HG03175 (cell line): ENCODE measurements around the gene BMI1.

Source experiments
- ATAC-seq: cut with Tn5 transposase; IDR thresholded peaks from one replicate; pipeline ENCODE4 v1.9.1; 2021; ENCODE audit warnings: mild to moderate bottlenecking, moderate library complexity; ENCODE audit not compliant: unreplicated experiment

BMI1 gene

DNA sequence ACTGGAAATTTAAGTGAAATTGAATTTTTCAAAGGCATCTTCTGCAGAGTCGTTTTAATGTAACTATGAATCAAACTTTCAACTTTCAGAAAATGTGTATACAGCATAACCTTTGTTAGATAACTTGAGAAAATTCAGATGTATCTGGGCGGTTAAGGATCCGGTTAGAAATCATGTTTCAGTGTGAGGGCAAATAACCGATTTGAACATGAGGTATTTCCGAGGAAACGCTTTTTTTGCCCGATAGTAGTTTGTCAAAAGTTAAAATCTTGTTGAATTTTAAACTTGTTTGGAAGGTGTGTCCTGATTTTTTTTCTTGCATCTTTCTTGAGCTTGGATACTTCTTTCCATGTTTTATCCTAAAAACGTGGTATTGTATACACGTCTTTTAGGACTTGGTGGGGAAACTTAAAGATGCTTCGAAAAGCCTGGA lies 1.3 kb upstream of the BMI1 start:
- no peak for ATAC-seq

DNA sequence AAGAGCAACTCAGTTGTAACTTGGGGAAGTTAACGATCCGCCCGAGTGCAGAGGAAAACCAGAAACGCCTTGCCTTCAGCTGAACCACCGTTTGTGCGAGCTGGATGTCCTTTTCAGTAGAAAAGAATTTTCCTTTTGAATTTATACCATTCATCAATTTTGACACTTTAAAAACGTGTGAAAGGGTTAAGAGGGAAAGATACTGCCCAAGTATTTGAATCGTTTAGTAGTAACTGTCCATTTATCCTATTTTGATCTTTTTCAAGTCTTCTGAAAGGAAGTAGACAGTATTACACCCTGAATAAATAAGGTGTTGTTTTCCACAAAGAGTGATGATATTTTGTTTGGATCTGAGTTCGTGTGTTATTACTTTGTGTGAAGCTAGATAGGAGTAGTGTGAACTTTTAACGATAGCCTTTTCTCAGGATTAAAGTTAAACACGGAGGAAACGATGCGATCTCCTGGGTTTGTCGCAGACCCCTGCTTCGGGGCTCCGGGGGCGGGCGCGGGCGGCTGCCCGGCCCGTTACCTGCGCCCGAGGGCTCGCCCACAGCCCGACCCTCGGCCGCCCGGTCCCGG lies 830 bp upstream of the BMI1 start:
- ATAC-seq: no peak

DNA sequence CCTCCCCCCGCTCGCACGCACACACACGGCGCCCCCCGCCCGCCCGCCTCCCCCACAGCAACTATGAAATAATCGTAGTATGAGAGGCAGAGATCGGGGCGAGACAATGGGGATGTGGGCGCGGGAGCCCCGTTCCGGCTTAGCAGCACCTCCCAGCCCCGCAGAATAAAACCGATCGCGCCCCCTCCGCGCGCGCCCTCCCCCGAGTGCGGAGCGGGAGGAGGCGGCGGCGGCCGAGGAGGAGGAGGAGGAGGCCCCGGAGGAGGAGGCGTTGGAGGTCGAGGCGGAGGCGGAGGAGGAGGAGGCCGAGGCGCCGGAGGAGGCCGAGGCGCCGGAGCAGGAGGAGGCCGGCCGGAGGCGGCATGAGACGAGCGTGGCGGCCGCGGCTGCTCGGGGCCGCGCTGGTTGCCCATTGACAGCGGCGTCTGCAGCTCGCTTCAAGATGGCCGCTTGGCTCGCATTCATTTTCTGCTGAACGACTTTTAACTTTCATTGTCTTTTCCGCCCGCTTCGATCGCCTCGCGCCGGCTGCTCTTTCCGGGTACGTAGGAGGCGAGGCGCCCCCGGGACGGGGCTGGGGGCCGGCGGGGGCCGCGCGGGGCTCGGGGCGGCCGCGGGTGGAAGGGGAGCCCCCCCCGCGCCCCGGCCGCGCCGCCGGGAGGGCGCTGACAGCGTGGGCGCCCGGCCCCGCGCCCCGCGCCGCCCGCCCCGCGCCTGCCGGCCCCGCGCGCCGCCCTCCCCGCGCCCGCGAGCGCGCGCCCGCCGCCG lies 441 bp downstream of the BMI1 start:
- ATAC-seq: peak; percentile 23

DNA sequence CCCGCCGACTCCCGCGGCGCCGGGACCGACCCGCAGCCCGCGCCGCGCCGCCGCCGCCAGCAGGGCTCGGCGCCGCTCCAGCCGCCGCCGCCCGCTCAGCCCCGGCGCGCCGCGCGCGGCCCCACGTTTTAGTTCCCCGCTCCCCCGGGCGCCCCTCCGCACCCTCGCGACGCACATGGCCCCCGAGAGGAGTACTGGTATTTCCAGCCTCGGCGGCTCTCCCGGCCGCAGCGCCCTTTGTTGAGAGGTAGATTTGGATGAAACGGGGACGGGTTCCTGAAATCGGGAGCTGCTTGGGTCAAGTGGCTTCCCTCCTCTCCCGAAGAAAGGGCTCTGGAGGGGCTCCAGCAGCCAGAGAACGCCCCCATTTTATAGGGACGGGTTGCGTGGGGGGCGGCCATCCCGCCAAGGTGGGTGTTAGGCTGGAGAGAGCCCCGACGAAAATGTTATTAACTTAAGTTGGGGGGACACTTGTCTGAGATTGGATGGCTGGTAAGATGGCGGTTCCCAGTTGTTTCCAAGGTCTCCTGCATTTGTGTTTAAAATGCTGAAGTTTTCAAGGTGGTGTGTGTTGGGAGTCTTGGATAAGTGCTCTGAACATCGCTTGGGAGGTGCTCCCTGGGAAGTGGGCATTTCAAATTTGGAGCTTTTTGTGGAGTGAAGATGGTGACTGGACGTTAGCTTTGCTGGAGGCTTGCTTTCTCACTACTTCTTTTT lies 1.2 kb downstream of the BMI1 start:
- peak; percentile 2 for ATAC-seq

DNA sequence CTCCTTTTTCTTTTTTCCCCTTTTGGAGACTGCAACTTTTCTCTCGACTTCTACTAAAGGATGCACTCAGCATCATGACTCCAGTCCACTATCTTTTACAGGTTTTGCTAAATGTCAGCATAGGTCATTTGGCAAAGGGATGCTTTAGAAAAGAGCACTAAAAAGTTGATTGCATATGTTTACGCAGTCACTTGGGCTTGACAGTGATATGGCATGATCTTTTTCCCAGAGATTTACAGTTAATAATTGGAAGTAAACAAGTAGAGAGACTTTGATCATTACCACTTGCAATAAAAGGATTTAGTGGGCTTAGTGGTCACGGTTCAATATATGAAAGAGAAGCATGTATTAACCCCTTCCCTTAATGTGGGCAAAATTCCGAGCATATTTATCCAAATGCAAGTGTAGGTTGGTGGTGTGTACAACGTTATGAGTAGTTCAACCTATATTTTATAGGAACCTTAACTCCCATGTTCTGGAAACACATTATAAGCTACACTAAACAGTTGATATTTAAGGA lies 1.8 kb downstream of the BMI1 start:
- no peak for ATAC-seq

DNA sequence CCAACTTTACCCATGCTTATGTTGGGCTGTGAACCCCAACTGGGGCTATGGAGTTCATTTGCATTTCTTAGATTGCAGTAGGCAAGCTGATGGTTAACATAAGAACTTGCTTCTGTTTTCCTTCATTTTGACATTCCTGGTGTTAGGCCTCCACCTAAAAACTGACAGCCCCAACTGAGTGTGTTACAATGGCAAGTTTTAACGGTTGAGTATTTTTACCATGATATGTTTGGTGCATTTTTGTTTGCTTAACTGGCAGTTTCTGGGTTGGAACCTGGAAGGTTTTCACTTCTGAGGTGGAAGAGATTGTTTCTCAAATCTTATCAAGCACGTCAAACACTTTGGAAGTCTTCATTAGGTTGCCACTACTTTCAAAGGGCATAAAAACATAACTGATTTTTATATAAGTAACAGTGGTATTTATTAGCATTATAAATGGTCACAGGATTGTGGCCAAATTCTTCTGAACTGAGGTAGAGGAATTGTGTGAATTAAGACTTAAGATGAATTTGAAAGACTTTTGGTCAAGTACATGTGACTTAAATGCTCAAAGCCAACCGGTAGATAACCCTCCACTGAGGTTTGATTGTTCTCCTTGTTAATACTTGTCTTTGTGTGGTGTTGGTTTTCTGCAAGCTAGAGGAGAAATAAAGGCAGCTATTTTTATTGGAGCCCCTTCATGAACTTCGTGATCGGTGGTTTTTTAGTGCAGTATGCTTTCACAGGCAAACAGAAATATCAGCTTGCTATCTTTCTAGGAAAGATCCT lies 2.8 kb downstream of the BMI1 start:
- ATAC-seq: no peak

DNA sequence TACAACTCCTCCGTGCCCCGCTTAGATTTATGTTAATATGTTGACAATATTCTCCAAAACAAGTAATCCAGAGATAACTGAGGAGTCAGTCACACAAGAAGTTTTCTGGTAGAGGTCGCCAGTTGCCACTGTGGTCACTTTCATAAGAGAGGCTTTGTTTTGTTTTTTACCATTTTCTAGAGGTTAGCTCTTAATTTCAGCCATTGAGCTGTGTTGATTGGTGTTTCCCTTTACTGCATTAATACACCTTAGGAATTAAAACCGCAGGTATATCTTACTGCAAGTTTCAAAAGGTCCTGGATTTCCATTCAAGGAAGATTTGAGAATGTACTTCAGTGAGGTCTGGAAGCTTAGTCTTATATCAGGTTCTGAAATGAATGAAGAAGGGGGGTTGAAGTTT lies 3.5 kb downstream of the BMI1 start:
- no peak for ATAC-seq

DNA sequence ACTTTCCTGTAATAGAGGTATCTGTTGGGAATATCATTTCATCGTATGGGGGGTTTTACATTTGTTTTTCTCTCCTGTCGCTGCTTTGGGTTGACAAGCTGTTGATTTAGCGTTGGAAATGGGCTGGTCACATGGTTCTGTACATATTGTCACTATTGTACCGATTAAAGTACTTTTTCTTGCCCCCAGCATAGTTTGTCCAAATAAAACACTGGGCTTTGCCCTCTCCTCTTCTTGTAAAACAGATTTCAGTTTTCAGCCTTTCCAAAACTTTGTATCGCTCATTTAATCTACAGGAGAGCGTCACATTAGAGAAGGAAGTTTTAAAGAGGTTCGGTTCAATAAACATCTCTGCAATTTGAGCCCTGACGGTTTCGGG lies 4.0 kb downstream of the BMI1 start:
- ATAC-seq: no peak

DNA sequence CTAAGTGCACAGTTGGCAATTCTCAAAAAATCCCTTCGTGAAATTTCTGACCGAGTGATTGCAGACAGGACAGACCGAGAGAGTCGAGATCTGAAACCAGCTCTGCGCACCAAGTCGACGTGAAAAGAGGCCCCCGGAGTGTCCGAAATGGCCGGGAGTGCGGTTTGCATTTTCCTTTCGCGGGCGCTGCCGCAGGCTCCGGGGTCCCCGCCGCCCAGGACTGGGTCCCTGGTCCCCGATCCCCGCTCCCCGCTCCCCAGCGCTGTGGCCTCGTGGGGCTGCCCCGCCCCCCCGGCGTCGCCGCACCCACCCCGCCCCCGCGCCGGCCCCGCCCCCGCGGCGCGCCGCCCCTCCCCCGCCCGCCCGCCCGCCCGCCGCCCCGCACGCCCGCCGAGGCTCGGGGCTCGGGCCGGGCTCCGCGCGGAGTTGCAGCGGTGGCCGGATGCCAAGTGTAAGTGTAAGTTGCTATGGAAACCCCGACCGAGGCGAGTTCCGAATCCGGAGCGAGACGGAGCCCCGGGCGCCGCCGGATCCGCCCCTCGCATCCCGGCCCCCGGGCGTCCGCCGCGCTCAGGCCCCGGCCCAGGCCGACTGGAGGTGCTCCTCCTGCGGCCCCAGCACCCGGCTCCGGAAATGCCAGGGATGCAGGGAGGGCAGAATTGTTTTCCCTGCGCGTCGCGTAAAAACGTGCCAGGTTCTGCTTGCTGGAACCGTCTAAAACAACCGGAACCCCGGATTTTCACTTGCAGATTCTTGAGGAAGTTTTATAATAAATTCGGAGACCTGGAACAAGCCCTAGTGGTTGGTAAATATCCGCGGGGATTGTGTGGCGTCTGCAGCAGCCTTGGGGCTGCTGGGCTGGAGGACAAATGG lies 4.6 kb downstream of the BMI1 start:
- peak; percentile 59 for ATAC-seq

DNA sequence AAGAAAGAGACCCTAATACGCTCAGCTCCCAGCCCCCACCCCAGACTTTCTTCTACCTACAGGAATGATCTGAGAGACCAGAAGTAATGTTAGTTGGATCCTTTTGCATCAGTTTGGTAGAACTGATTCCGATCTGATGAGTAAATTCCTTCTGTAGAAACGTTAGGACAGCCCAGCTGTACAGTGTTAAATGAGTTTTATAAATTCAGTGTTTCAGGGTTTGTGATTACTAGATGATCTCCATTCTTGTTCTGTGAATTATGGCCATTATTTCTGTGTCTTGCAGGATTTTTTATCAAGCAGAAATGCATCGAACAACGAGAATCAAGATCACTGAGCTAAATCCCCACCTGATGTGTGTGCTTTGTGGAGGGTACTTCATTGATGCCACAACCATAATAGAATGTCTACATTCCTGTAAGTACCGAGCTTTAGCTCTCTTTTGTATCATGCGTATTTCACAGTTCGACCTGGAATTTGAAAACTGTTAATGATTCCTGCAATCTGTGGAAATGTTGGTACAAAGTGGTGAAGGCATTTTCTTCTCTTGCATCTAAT lies 5.3 kb downstream of the BMI1 start:
- ATAC-seq: no peak

DNA sequence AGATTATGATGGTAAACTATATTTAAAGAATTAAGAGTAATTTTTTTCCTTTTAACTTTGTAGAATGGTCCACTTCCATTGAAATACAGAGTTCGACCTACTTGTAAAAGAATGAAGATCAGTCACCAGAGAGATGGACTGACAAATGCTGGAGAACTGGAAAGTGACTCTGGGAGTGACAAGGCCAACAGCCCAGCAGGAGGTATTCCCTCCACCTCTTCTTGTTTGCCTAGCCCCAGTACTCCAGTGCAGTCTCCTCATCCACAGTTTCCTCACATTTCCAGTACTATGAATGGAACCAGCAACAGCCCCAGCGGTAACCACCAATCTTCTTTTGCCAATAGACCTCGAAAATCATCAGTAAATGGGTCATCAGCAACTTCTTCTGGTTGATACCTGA lies 8.3 kb downstream of the BMI1 start:
- ATAC-seq: no peak

DNA sequence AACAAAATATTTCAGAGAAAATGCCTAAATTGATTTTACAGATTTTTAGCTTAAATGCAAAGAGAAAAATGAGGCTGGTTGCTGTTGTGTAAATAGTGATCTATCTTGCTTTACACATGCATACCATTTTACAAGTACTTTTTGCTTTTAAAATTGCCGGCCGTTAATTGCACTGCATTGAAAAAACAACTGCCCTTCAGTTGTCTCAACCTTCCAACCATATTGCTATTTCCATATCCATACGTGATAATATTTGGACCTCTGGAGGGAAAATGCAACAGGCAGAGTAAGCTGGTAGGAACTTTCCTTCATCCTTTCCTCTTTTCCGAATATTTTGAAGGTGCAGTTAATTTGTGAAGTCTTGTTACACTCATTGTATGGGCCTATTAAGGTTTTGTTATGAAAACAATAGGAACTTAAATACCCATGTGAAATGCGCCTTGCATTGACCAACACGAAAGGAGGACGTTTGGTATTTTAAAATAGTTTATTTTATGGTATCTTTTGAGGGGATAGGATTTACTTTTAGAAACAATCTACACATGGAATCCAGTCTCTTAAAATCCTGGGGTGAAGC lies 11.3 kb downstream of the BMI1 start:
- no peak for ATAC-seq

DNA sequence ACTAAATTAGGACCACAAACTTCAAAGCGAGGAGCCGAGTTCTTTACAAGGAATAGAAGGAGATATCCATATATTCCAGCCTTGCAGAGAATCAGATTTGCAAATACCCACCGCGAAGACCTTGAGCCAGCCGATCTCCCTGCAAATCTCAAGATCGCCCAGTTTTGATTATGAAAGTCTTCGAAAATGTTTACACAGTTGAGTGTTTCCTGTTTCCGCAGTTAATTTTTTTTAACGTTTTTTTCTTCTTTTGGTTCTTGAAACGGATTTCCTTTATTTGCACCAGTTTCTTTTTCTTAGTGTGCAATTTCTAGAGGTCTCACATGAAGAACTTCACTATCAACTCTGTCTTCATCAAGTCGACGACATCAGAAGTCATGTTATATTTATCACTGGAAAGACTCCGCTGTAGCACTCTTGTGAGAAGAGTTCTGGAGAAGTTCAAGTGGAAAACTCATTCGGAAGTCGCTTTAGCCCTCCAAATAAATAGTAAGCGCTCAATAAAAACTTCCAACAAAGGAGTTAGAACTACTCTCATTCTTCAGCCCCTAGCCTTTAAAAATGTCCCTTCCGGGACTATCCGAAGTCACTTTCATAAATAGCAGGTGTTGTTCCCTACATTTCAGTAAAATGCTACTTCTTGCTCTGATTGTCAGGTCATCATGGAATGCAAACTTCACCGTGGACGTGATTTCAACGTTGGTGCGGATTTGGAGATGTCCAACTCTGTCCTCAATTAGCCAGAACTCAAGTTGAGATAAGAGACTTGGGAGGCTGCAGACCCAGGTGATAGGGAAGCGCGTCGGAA lies 12.5 kb downstream of the BMI1 start:
- no peak for ATAC-seq

DNA sequence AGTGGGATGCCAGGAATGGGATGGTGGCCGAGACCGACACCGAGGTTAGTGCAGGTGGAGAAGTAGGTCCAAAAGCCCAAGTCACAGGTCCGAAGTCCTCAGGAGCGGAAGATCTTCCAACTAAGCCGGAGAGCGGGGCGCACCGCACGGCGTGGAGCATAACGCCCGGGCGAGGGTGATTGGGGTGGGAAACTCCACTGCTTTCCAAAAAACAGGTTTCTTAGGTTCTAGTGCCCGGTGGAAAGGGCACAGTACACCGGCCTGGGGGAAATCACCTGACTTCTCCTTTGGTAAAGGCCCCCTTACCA lies 13.0 kb downstream of the BMI1 start:
- no peak for ATAC-seq

DNA sequence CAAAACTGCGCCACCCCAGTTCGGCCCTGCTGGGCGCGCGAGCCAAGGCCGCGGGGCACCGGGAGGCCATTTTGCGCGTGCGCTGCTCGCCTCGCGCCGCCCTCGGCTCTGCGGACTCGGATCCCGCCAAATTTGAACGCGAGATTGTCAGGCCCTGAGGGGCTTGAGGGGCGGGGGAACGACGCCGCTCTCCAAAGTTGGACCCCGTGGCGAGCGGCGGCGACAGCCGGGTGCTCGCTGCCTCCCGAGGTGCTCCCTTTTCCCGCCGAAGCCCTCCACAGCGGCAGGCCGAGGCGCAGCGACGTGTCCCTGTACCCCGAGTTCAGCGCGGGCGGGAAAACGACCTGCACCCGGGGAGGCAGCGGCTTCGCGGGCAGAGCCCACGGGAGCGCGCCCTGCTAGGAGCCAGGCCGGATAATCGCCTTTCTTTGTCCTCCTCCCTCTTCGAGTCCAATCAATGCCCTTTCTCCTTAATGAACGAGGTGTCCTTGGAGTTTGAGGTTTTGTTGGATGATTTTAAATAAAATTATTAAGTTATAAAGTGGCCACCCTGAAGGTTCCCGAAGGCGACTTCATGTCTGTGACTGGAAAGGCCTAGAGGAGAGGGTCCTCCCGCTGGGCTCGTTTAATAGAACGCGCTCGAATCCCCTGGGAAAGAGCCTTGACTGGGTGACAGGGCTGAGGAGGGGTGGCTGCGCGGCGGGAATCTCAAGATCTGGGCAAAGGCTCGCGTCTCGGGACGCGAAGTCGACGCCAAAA lies 13.7 kb downstream of the BMI1 start:
- no peak for ATAC-seq

DNA sequence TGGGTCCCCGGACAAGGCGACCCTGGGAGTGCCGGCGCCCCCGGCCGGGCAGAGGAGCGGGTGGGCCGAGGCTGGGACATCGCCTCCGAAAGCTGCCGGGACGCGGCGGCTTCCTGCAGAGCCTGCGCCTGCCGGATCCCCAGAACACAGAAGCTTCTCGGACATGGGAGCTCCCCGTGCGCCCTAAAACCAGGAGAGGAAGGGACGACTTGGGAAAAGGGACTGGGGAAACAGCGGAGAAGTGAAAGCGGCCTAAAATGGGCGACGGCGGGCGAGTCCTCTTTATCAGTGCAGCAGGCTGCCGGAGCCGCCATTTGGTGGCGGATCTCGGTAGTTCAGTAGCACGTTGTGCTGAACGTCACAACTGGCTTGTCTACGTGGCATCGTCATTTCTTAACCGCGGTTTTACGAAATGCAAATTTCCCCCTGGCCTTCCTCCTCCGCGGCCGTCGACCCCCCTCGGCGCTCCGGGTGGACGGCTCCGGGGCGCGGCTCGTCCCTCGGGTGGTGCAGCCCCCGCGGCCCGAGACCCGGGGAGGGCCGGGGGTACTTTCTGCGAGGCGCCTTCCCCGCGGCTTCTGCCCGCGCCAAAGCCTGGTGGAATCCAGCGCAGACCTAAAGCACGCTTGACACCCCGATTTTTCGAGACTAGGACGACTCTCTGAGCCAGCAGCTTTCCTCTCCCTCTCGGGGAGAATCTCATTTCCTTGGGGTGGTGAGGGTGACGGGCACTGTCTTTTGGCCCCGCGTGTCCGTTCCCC lies 14.5 kb downstream of the BMI1 start:
- ATAC-seq: peak; percentile 72

DNA sequence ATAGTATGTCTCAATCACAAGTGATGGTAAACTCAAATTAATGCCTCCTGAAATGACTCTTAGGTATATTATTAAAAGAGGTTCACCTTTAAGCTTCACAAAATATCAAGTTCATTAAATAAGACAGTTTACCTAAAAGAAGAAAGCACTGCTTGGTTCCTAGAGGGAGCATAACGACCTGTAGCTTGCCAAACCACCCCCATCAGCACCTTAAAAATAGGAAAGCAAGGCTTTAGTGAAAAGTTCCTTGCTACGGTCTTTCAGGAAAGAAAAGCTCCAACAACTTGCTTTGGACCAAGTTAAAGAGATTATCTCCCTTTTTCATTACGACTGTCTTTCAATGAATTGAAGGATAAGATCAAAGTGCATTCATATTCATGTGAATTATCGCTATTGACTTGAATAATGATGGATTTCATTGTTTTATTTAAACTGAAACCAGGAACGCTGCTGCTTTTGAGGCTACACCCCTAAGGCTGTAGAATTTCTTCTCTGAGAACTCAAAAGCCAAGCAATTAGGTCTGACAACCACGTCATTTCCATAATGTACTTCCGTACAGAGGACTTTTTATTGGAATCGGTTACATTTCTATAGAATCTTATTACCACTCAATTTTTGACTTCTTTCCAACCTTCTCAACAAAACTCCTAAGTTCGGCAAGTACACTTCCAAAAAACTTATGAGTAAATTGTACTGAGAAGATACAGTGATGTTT lies 17.4 kb downstream of the BMI1 start:
- no peak for ATAC-seq
